HT1080 (cell line): ENCODE results near the gene UCHL1. TPM values are rescaled to one million over a fixed set of nuclear protein-coding genes. Genes with fewer than 3 reads are reported as not detected.
A peak's percentile ranks its signal among the peaks of the same experiment; 100 is the strongest.
"Not testable (repeated sequence)": the region's sequence is repeated elsewhere in the genome, so short reads cannot be mapped to it uniquely, and the experiment has no call there.

ENCODE experiments used
- DNase-seq: peaks from one replicate; pipeline ENCODE4 v3.0.0-alpha.2; 2015; ENCODE audit warnings: low read depth
- small RNA-seq: library from RNA; depleted of rRNA; stranded (forward); fragments of <200 nt; gene quantifications from one replicate; pipeline ENCODE3, GENCODE V24; 2014
- total RNA-seq: library from RNA; depleted of rRNA; stranded (reverse); fragments of >200 nt; shearing (Covaris generic); gene quantifications from 2 replicates; pipeline ENCODE4 v1.2.3, GENCODE V29; 2014; rRNA removed

UCHL1 gene
- total RNA-seq, 1 experiment from 2014 or later, result not detected

DNA sequence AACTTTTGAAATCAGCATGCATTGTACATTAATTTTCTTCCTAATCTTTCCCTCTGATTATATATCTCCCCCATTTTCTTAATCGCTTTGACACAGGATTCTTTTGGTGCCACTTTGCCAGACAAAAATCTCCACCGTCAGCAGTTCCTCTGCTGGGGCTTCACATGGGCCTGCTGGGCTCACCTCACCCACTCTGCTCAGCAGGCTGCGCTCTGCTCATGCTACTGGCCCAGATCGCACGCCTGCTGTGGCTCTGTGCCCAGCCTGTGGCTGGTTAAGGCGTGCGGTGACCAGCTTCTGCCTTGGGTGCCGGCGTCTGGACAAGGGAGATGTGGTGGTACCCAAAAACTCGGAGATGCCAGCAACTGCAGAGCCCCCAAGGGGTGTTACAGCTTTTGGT, 31.1 kb downstream of the UCHL1 start:
- DNase-seq, result no peak

- no peak for DNase-seq
These were observed 31.5 kb downstream of the UCHL1 start for GRCh38 chr4:41288254-41288653.

DNA sequence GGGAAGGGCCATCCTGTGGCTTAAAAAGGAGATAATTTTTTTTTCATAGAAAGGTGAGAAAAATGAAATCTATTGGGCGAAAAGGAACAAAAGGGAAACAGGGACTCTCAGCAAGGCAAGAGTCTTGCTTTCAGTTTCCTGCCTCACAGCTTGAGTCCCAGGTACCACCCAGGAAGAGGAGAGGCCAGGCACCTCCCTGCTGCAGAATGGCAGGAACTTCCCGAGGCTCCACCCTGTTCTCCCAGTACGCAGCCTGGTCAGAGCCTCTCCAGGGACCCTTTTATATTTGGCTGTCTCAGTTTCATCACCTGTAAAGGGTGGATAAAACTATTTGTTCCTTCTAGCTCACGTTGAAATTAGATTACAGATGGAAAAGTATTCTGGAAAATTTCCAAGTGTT, 33.8 kb downstream of the UCHL1 start:
- peak; percentile 12 for DNase-seq

- peak; percentile 20 for DNase-seq
These were observed 37.8 kb downstream of the UCHL1 start for GRCh38 chr4:41294445-41295062.

GRCh38 chr4:41296995-41297394, 40.3 kb downstream of the UCHL1 start:
- no peak for DNase-seq

DNA sequence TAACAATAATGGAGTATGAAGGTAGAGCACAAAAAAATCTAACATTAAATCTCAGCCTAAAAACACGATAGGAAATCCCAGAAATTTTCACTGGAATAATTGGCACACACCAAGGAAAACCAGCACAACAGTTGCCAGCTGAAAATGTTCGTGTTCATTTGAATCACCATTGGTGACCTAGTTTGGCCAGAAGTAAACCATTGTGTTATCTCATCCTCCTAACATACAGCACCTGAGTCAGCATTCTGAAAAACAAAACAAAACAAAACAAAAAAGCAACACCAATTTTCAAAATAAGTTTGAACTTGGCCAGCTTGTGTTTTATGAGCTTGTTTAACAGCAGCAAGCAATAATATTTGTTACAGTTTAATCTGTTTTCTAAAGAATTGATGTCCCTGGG, 41.1 kb downstream of the UCHL1 start:
- DNase-seq, result no peak

DNA sequence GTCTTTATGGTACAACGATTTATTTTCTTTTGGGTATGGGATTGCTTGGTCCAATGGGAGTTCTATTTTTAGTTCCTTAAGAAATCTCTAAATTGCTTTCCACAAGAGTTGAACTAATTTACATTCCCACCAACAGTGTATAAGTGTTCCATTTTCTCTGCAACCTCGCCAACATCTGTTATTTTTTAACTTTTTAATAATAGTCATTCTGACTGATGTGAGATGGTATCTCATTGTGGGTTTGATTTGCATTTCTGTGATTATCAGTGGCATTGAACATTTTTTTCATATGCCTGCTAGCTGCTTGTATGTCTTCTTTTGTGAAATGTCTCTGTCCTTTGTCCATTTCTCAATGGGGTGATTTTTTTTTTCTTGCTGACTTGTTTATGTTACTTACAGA, 42.8 kb downstream of the UCHL1 start:
- no peak for DNase-seq

DNA sequence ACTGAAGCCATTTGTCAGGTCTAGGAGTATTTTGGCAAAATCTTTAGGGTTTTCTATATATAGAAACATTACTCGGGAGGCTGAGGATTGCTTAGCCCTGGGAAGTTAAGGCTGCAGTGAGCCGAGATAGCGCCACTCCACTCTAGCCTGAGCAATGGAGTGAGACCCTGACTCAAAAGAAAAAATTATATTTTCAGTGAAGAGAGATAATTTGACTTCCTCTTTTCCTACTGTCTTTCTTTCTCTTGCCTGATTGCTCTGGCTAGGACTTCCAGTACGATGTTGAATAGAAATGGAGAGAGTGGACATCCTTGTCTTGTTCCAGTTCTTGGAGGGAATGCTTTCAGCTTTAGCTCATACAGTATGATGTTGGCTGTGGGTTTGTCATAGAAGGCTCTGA, 44.4 kb downstream of the UCHL1 start:
- no peak for DNase-seq

- DNase-seq, result no peak
These were observed 46.8 kb downstream of the UCHL1 start for GRCh38 chr4:41303372-41304118.

DNA sequence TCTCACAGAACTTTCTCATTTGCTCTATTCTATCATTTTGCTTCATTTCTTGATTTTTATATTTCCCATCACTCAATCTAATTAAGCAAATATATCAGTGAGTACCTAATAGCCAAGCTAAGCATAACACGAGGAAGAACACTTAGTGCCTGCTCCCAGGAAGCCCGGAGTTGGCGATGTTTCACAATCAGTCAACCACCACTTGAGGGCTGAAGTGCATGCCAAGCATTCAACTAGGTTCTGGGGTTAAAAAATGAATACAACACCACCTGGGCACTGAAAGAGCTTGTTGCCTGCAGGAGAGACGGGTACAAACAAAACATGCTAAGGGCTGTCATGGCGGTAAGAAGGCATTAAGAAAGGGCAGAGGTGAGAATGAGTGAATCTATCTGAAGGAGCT, 47.5 kb downstream of the UCHL1 start:
- no peak for DNase-seq

GRCh38 chr4:41305476-41305875, 48.7 kb downstream of the UCHL1 start:
- no peak for DNase-seq

DNA sequence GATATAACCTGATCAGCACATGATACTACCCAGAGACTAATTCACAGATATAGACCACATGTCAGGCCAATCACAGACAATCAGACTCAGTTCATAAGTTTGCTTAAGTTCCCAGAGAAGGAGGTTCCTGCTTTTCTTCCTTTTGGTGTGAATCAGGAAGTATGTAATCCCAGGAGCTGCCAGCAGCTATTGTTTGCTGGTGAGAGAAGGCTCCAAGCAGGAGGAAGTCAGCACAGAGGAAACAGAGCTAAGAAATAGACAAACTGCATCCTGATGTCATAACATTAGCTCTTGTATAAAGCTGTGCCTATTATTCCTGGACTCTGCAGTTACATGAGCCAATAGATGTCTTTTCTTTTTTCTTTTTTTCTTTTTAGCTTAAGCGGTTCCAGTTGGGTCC, 50.9 kb downstream of the UCHL1 start:
- DNase-seq, result peak; percentile 39

DNA sequence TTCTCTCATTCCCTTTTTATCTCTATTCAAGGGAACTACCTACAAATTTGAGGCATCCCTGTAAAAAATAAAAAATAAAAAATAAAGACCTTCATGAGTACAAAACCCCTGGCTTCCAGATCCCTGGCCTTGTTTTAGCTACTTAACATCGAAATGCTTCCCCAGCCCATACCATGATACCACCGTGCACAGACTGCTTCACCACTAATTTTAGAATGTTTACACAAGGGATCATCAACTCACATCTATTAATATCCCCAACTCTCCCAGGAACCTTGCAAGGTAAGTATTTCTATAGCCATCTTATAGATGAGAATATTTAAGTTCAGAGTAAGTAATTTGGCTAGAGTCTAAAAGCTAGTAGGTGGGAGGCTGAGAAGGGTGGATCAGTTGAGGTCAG, 51.7 kb downstream of the UCHL1 start:
- no peak for DNase-seq

DNA sequence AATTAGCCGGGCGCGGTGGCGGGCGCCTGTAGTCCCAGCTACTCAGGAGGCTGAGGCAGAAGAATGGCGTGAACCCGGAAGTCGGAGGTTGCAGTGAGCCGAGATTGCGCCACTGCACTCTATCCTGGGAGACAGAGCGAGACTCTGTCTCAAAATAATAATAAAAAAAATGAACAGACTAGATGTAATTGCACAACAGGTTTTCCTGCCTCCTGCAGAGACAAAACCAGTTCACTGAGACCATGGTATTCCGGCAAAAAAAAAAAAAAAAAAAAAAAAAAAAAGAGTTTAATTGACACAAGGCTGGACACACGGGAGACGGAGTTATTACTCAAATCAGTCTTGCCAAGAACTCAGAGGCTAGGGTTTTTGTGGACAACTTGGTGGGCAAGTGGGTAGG, 58.7 kb downstream of the UCHL1 start:
- DNase-seq, result not testable (repeated sequence)

DNA sequence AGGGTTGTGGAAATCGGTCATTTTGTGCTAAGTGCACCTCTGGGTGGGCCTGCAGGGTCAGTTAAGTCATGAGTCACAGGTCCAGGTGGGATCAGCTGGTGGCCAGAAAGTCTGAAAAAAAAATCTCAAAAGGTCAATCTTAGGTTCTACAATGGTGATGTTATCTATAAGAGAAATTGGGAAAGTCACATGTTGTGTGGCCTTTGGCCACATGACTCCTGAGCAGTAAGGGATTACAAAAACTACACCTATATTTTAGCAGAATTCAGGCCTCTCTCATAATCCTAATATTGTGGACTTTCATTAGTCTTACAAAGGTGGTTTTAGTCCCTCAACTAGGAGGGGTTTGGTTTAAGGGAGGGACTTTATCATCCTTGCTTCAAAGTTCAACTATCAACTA, 59.1 kb downstream of the UCHL1 start:
- DNase-seq, result no peak

Small RNAs within 50 kb of the gene (small RNA-seq; reads per million reads assigned to genes)
- not detected for gene RF00019

Other genes with a start within 250 kb of the UCHL1 start
- gene APBB2, start 42.4 kb upstream of the UCHL1 start, total RNA-seq, result 50.4 and 53.2 TPM in 2 replicates